Measurements from ENCODE around the gene SOX18.

The SOX18 gene

DNA sequence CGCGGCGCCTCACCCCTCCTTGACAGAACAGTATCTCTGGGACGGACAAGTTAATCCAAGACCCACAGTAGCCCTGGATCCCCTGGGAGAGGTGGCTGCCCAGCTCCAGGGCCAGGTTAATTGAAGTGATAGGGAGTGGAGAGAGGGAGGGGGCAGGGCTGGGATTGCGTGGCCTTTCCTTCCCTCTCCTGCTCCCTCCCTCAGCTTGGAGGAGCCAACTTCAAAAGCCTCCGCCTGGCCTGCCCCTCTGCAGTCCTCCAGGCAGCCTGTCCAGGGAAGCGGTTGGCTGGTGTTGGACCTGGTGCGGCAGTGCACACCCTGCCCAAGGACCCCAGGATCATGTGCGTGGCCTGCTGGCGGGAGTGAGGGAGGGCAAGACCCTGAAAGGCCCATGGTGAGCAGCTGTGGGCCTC, 13.5 kb downstream of the SOX18 start, which contains the start of gene C20orf204:
Gene C20orf204, plus strand, starts transcription at position 250 of the 413 bp plus-strand sequence. Its CDS starts 142 bp downstream, at position 392.
- Histone ChIP-seq H3K9me3 (ENCODE audit: insufficient read depth, low read length) (peaks cover 8% of the 10 kb centered on the region; the same call in 1 of the 2 replicates), H3K27me3 (ENCODE audit: insufficient read depth, insufficient read length) (peaks cover 36% of the 10 kb centered on the region), H3K4me1 (ENCODE audit: insufficient read depth, insufficient read length) (peaks cover 28% of the 10 kb centered on the region), H3K4me3 (ENCODE audit: insufficient read length, low read depth) (no peak within 1 kb of the TSS), H3K36me3 (ENCODE audit: insufficient read depth, insufficient read length, low read length) (peaks cover 48% of the 10 kb centered on the region), H3K9ac (ENCODE audit: insufficient read length, low read depth) (peak within 1 kb of the TSS; percentile 44)
- DNase-seq (ENCODE audit: low read depth, low spot score): no peak
- TF ChIP-seq YY1 (IDR thresholded peaks at IDR 0.05; ENCODE audit: insufficient read depth, insufficient read length): no peak
- TF ChIP-seq ZNF274 (IDR thresholded peaks at IDR 0.05; ENCODE audit: low read depth, low read length): no peak
- no peak for TF ChIP-seq SUZ12 (IDR thresholded peaks at IDR 0.05; ENCODE audit: extremely low read depth, insufficient read depth, insufficient read length)

DNA sequence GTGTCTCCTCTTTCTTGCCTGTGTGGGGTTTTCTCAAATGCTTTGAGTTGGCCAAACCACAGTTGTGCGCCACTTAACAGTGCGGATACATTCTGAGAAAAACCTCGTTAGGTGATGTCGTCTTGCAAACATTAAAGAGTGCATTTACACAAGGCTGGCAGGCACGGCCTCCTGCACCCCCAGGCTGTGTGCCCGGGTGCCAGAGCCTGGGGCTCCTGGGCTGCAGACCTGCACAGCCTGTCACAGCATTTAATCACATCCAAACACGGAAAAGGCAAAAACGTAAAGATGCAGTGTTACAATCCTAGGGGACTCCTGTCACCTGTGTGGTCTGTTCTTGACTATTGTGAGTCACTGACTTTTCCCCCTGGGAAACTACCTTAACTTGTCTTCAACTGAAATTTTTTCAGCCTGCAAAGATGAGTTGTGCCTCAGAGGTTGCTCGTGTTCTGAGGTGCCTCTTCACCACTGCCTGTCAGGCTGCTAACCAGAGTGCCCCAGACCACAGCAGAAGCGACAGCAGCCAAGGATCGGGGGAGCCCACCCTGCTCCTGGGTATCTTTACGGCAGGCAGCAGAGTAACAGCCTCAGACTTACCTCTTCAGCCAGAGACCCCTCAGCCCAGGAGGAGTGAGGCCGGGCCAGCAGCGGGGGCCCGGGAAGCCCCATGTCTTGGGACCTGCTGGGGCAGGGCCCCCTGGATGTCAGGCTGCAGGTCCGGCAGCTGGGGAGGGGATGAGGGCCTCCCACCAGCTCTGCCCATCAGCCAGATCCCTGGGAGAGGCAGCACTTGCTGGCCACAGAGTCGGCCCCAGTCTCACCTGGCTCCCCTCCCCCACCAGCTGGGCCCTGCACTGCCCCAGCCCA, 14.1 kb downstream of the SOX18 start:
- peaks cover 28% of the 10 kb centered on the region for H3K4me1 ChIP-seq (ENCODE audit: insufficient read depth, insufficient read length)
- TF ChIP-seq ZNF274 (IDR thresholded peaks at IDR 0.05; ENCODE audit: low read depth, low read length) (no peak), YY1 (IDR thresholded peaks at IDR 0.05; ENCODE audit: insufficient read depth, insufficient read length) (no peak), SUZ12 (IDR thresholded peaks at IDR 0.05; ENCODE audit: extremely low read depth, insufficient read depth, insufficient read length) (no peak)
- H3K9ac ChIP-seq (ENCODE audit: insufficient read length, low read depth): peak overlapping the region; percentile 44
- peaks cover 8% of the 10 kb centered on the region; the same call in 1 of the 2 replicates for H3K9me3 ChIP-seq (ENCODE audit: insufficient read depth, low read length)
- no peak for DNase-seq (ENCODE audit: low read depth, low spot score)
- peaks cover 55% of the 10 kb centered on the region for H3K36me3 ChIP-seq (ENCODE audit: insufficient read depth, insufficient read length, low read length)
- peaks cover 30% of the 10 kb centered on the region for H3K27me3 ChIP-seq (ENCODE audit: insufficient read depth, insufficient read length)
- H3K4me3 ChIP-seq (ENCODE audit: insufficient read length, low read depth): no peak overlapping the region

DNA sequence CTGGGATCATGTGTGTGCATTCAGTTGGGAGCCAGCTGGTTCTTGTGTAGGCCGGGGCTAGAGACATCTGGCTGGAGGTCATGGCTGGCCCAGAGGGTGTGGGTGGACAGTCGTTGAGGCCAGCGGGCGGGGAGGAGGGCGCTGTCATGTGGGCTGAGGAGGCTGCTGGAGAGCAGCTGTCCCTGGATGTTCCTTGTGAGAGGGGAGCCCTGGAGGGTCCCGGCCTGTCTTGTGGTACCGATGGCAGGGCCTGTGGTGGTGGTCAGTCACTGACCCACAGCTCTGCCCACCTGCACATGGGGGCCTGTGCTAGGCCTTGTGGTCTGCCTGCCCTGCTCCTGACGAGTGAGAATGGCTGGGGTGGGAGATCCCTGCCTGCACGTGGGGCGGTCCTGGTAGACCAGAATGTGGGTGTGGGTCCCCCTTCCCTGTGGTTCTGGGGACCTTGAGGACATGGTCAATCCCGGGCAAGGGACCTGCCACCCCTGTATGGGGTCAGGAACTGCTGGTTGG, 15.4 kb downstream of the SOX18 start:
- H3K4me3 ChIP-seq (ENCODE audit: insufficient read length, low read depth): no peak overlapping the region
- TF ChIP-seq SUZ12 (IDR thresholded peaks at IDR 0.05; ENCODE audit: extremely low read depth, insufficient read depth, insufficient read length): no peak
- no peak for TF ChIP-seq YY1 (IDR thresholded peaks at IDR 0.05; ENCODE audit: insufficient read depth, insufficient read length)
- TF ChIP-seq ZNF274 (IDR thresholded peaks at IDR 0.05; ENCODE audit: low read depth, low read length): no peak

DNA sequence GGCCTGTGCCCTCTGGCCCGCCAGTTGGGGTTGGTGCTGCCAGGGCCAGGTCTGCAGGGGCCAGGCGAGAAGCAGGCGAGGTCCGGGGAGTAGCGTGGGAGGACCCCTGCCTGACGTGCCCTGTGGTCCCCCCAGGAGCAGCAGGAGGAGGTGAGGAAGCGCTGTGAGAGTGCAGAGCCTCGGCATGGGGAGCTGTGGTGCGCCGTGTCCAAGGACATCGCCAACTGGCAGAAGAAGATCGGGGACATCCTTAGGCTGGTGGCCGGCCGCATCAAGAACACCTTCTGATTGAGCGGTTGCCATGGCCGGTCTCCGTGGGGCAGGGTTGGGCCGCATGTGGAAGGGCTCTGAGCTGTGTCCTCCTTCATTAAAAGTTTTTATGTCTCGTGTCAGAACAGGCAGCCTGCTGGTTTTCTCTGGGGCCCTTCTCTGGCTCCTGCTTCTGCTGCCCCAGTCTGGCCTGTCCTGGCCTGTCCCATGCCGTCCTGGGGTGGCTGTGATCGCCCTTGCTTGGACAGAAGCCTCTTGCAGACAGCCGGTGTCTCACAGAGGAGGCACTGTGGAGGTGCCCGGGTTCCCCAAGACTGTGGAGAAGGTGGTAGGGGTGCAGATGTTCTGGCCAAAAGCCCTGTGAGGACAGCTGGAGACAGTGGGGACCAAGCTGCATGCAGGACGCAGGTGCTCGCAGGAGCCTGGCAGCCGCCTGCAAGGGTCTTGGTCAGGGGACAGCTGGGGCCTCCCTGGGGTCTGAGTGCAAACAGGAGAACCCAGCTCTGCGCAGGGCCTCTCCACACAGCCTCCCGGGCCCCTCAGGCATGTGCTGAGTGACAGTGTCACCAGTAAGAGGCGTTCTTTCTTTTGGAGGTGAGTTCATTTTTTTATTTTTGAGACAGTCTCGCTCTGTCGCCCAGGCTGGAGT, 16.5 kb downstream of the SOX18 start:
- peaks cover 76% of the 10 kb centered on the region for H3K36me3 ChIP-seq (ENCODE audit: insufficient read depth, insufficient read length, low read length)
- H3K27me3 ChIP-seq (ENCODE audit: insufficient read depth, insufficient read length): peaks cover 11% of the 10 kb centered on the region
- H3K9me3 ChIP-seq (ENCODE audit: insufficient read depth, low read length): no peaks in the 10 kb centered on the region
- H3K9ac ChIP-seq (ENCODE audit: insufficient read length, low read depth): no peak overlapping the region
- no peak for TF ChIP-seq SUZ12 (IDR thresholded peaks at IDR 0.05; ENCODE audit: extremely low read depth, insufficient read depth, insufficient read length)
- TF ChIP-seq ZNF274 (IDR thresholded peaks at IDR 0.05; ENCODE audit: low read depth, low read length): no peak
- TF ChIP-seq YY1 (IDR thresholded peaks at IDR 0.05; ENCODE audit: insufficient read depth, insufficient read length): no peak
- H3K4me3 ChIP-seq (ENCODE audit: insufficient read length, low read depth): no peak overlapping the region
- peaks cover 24% of the 10 kb centered on the region for H3K4me1 ChIP-seq (ENCODE audit: insufficient read depth, insufficient read length)
- DNase-seq (ENCODE audit: low read depth, low spot score): no peak

More for the DNA sequence above, 15.4 kb downstream of the SOX18 start:
- DNase-seq (ENCODE audit: low read depth, low spot score): no peak
- no peak overlapping the region for H3K9ac ChIP-seq (ENCODE audit: insufficient read length, low read depth)
- no peaks in the 10 kb centered on the region for H3K9me3 ChIP-seq (ENCODE audit: insufficient read depth, low read length)
- peaks cover 24% of the 10 kb centered on the region for H3K4me1 ChIP-seq (ENCODE audit: insufficient read depth, insufficient read length)
- peaks cover 67% of the 10 kb centered on the region for H3K36me3 ChIP-seq (ENCODE audit: insufficient read depth, insufficient read length, low read length)
- peaks cover 19% of the 10 kb centered on the region for H3K27me3 ChIP-seq (ENCODE audit: insufficient read depth, insufficient read length)

DNA sequence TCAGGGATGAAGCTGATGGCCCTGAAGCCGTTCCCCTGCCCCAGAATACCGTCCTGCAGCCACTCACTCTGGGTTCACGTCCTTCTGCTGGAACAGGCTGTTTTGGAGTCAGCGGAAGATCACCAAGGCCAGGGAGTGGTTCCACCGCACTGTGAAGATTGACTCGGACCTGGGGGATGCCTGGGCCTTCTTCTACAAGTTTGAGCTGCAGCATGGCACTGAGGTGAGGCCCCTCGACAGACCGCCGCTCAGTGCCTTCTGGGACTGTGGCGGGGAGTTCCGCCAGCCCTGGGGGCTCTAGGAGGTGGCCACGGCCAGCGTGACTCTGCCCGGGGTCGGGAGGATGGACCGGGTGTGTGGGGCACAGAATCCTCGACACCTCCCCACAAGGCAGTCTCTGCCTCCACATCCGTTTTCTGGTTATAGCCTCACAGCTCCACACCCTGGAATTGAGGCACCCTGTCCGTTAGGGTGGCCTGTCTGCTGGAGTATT, 17.6 kb downstream of the SOX18 start:
- H3K9ac ChIP-seq (ENCODE audit: insufficient read length, low read depth): no peak overlapping the region
- peaks cover 21% of the 10 kb centered on the region for H3K4me1 ChIP-seq (ENCODE audit: insufficient read depth, insufficient read length)
- H3K4me3 ChIP-seq (ENCODE audit: insufficient read length, low read depth): no peak overlapping the region
- H3K36me3 ChIP-seq (ENCODE audit: insufficient read depth, insufficient read length, low read length): peaks cover 87% of the 10 kb centered on the region
- H3K9me3 ChIP-seq (ENCODE audit: insufficient read depth, low read length): no peaks in the 10 kb centered on the region
- TF ChIP-seq YY1 (IDR thresholded peaks at IDR 0.05; ENCODE audit: insufficient read depth, insufficient read length) (no peak), SUZ12 (IDR thresholded peaks at IDR 0.05; ENCODE audit: extremely low read depth, insufficient read depth, insufficient read length) (no peak), ZNF274 (IDR thresholded peaks at IDR 0.05; ENCODE audit: low read depth, low read length) (no peak)
- peaks cover under 1% of the 10 kb centered on the region for H3K27me3 ChIP-seq (ENCODE audit: insufficient read depth, insufficient read length)
- no peak for DNase-seq (ENCODE audit: low read depth, low spot score)

DNA sequence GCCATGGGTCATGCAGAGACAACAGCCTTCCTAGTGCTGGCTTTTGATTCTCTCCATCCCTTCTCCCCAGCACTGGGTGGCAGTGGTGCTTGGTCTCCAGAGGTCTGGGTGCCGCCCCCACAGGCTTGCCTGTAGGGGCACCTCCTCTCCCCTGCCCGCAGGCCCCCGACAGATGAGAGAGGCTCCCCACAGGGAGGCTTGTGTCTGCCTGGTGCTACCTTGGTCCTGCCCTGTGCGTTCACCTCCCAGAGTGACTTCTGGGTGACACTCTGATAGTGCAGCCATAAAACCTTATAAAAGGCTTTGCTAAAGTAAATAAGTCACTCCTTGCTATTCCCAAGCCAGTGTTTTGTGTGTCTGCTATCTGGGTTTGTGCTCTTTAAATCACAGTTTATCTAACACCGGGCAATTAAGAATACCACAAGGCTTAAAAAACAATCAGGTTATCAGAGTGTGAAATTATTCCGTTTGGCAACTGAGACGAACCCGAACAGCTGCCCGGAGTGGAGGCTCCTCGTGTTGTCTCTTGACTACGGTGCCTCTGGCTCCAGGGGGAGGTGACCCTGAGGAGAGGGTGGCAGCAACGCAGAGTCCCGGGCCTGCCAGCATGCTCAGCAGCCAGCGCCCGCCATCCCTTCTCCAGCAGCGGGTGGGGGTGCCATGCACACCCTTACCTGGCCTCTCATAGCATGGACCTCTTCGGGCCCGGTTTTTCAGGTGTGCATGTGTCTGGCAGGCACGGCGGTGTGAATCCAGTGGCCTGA, 18.9 kb downstream of the SOX18 start:
- DNase-seq (ENCODE audit: low read depth, low spot score): no peak
- peaks cover 93% of the 10 kb centered on the region for H3K36me3 ChIP-seq (ENCODE audit: insufficient read depth, insufficient read length, low read length)
- peaks cover 9% of the 10 kb centered on the region for H3K4me1 ChIP-seq (ENCODE audit: insufficient read depth, insufficient read length)
- no peak overlapping the region for H3K9ac ChIP-seq (ENCODE audit: insufficient read length, low read depth)
- no peak overlapping the region for H3K4me3 ChIP-seq (ENCODE audit: insufficient read length, low read depth)
- H3K9me3 ChIP-seq (ENCODE audit: insufficient read depth, low read length): no peaks in the 10 kb centered on the region
- H3K27me3 ChIP-seq (ENCODE audit: insufficient read depth, insufficient read length): no peaks in the 10 kb centered on the region
- TF ChIP-seq YY1 (IDR thresholded peaks at IDR 0.05; ENCODE audit: insufficient read depth, insufficient read length) (no peak), SUZ12 (IDR thresholded peaks at IDR 0.05; ENCODE audit: extremely low read depth, insufficient read depth, insufficient read length) (no peak), ZNF274 (IDR thresholded peaks at IDR 0.05; ENCODE audit: low read depth, low read length) (no peak)

Measured in NT2/D1 (cell line).